Endothelial cell of umbilical vein (primary cell): ENCODE data around the gene HTRA1. TPM values are rescaled to one million over a fixed set of nuclear protein-coding genes. Genes with fewer than 3 reads are reported as not detected.

ENCODE experiments used
- BruUV-seq: library from RNA; stranded (reverse); fragments of 400-500 nt; replicated peaks from 2 replicates; lab custom pipeline; 2021; lab: Mats Ljungman, UMichigan
- CTCF ChIA-PET: fragments of 300-600, 350-600 bp; sonication (Branson Sonifier 250); formaldehyde crosslinking; loops from one replicate; lab custom pipeline; 2021; ENCODE audit warnings: antibody characterized with exemption, inconsistent platforms; lab: Charles Lee
- POLR2A ChIA-PET: fragments of 300-600, 350-600 bp; sonication (Branson Sonifier 250); formaldehyde crosslinking; loops from one replicate; lab custom pipeline; 2021; ENCODE audit warnings: antibody characterized with exemption, inconsistent platforms; lab: Charles Lee
- DNase-seq: peaks from one replicate; pipeline ENCODE4 v3.0.0-alpha.2; 2011; ENCODE audit warnings: low read depth, low spot score
- FAIRE-seq: peaks from 2 replicates; lab custom pipeline; 2011; peaks lifted over from hg19 to GRCh38; lab: Jason Lieb, UNC
- H2AFZ ChIP-seq: 2 replicates; pipeline ENCODE4 v1.6.0; 2012; ENCODE audit warnings: low read depth, low read length, control low read depth, inconsistent platforms
- H3K27ac ChIP-seq: 2 replicates; pipeline ENCODE4 v1.5.1; 2011; ENCODE audit warnings: low read depth, mild to moderate bottlenecking, control low read depth, low read length, moderate library complexity; ENCODE audit not compliant: insufficient read depth
- H3K27me3 ChIP-seq, 2 experiments: 2 replicates each; pipeline versions ENCODE4 v1.6.0 to v1.6.1; 2011; ENCODE audit warnings: low read length in 2 of 2, mixed read lengths in 1 of 2; ENCODE audit not compliant: control insufficient read depth in 2 of 2, insufficient read depth in 2 of 2
- H3K36me3 ChIP-seq, 2 experiments: 2 replicates in 1 of 2; 3 replicates in 1 of 2; pipeline ENCODE4 v1.5.1; 2011; ENCODE audit warnings: low read length in 2 of 2, mild to moderate bottlenecking in 1 of 2, moderate library complexity in 1 of 2; ENCODE audit not compliant: control insufficient read depth in 2 of 2, insufficient read depth in 2 of 2; ENCODE audit errors: extremely low read depth in 1 of 2
- H3K4me1 ChIP-seq: 3 replicates; pipeline ENCODE4 v1.5.1; 2011; ENCODE audit warnings: mild to moderate bottlenecking, low read length; ENCODE audit not compliant: control insufficient read depth, insufficient read depth; ENCODE audit errors: extremely low read depth
- H3K4me2 ChIP-seq: 2 replicates; pipeline ENCODE4 v1.6.1; 2011; ENCODE audit warnings: low read length, control low read depth, mixed read lengths; ENCODE audit not compliant: insufficient read depth
- H3K4me3 ChIP-seq, 3 experiments: fragments of 200-600 bp in 1 of 3; sonication (generic), shearing (Covaris generic) in 1 of 3; replicated peaks in 1 of 3; 2 replicates each; pipeline ENCODE4 v1.5.1; 2011 to 2016; ENCODE audit warnings: control low read depth in 3 of 3, low read length in 3 of 3, mild to moderate bottlenecking in 2 of 3, inconsistent platforms in 1 of 3, low read depth in 1 of 3, moderate library complexity in 1 of 3; ENCODE audit not compliant: insufficient read depth in 1 of 3
- H3K79me2 ChIP-seq: 2 replicates; pipeline ENCODE4 v1.6.0; 2012; ENCODE audit warnings: low read length, inconsistent platforms; ENCODE audit not compliant: control insufficient read depth, insufficient read depth
- H3K9ac ChIP-seq: replicated peaks from 2 replicates; pipeline ENCODE3; 2011; ENCODE audit warnings: low read length, control low read depth; ENCODE audit not compliant: insufficient read depth; ENCODE audit errors: extremely low read depth
- H3K9me1 ChIP-seq: replicated peaks from 3 replicates; pipeline ENCODE4 v1.6.0; 2011; ENCODE audit warnings: mild to moderate bottlenecking, low read length; ENCODE audit not compliant: control insufficient read depth, insufficient read depth; ENCODE audit errors: extremely low read depth
- H3K9me3 ChIP-seq: replicated peaks from 2 replicates; pipeline ENCODE4 v1.5.1; 2012; ENCODE audit warnings: low read length, inconsistent platforms; ENCODE audit not compliant: control insufficient read depth, insufficient read depth
- H4K20me1 ChIP-seq: replicated peaks from 2 replicates; pipeline ENCODE3; 2011; ENCODE audit warnings: mild to moderate bottlenecking, low read length; ENCODE audit not compliant: control insufficient read depth, insufficient read depth; ENCODE audit errors: extremely low read depth
- FOS ChIP-seq: IDR thresholded peaks from 2 replicates; pipeline ENCODE4 v1.6.1; 2011; ENCODE audit warnings: mild to moderate bottlenecking, low read length, moderate library complexity, borderline replicate concordance; ENCODE audit not compliant: insufficient read depth
- JUN ChIP-seq: IDR thresholded peaks from 2 replicates; pipeline ENCODE4 v1.6.1; 2011; ENCODE audit warnings: borderline replicate concordance, low read depth; ENCODE audit not compliant: insufficient read length, insufficient read depth
- MAX ChIP-seq: IDR thresholded peaks from 2 replicates; pipeline ENCODE4 v1.6.1; 2011; ENCODE audit not compliant: insufficient read depth, insufficient read length
- MYC ChIP-seq: IDR thresholded peaks from one replicate; pipeline ENCODE4 v1.6.1; 2011; ENCODE audit warnings: mild to moderate bottlenecking, low read depth, low read length
- POLR2A ChIP-seq: IDR thresholded peaks from 2 replicates; pipeline ENCODE4 v1.6.1; 2012; ENCODE audit warnings: low read depth, mild to moderate bottlenecking, control low read depth, low read length
- POLR2AphosphoS5 ChIP-seq: IDR thresholded peaks from 2 replicates; pipeline ENCODE4 v1.6.1; 2012; ENCODE audit warnings: low read depth, mild to moderate bottlenecking, control low read depth, low read length, moderate library complexity; ENCODE audit not compliant: insufficient read depth
- dilution Hi-C: fragments of 300-500 bp; cut with MboI; formaldehyde crosslinking; loops from one replicate; pipeline ENCODE4 v1.15.0; 2019; ENCODE audit warnings: low sequenced_read_pairs; ENCODE audit not compliant: extremely low pct_ligation_motif_present
- intact Hi-C: fragments of 100-400 bp; cut with micrococcal nuclease; formaldehyde crosslinking; loops from one replicate; pipeline ENCODE4 v1.10.0; 2022
- polyA plus RNA-seq, 4 experiments: library from polyadenylated mRNA; depleted of rRNA in 3 of 4; stranded (reverse) in 3 of 4; unstranded in 1 of 4; fragments of >200 nt; gene quantifications; 2 replicates each; pipeline versions ENCODE4 v1.2.1 to v1.2.3, GENCODE V29; 2011 to 2012; ENCODE audit warnings: missing spikeins in 1 of 4
- total RNA-seq: library from RNA; stranded (reverse); gene quantifications from 2 replicates; pipeline ENCODE4 v1.2.3, GENCODE V29; 2021

HTRA1 gene
- total and polyA plus RNA-seq, 2 donors (not counting 3 experiments of a cell fraction or from before 2014, with no cell fraction given) = 192 to 270 TPM

- H3K9me1 ChIP-seq = no peaks in the 10 kb centered on the region
- intact Hi-C loops (loop anchor here (1.0 to 2.0 kb wide), 4 partner anchors 9 to 41 kb away; no protein-coding TSS in a partner anchor), dilution Hi-C loops (no loop called here)
- H3K9me3 ChIP-seq = no peaks in the 10 kb centered on the region
- no peaks in the 10 kb centered on the region for H3K79me2 ChIP-seq
- FAIRE-seq = peak; percentile 97
- H4K20me1 ChIP-seq = no peaks in the 10 kb centered on the region
- no peaks in the 10 kb centered on the region for H3K27me3 ChIP-seq
- no peak overlapping the region for H3K4me3 ChIP-seq
- CTCF ChIA-PET = interaction anchor here (0.6 to 4.3 kb wide), 15 partner anchors 10 to 225 kb away, joined by 3 to 37 read pairs (median 4); no protein-coding TSS in a partner anchor
- POLR2A ChIA-PET = interaction anchor here (1.0 kb wide), 1 partner anchor 30 kb away, joined by 3 read pairs; no protein-coding TSS in a partner anchor
- peak; percentile 94 for DNase-seq
- H3K9ac ChIP-seq = no peak overlapping the region
- no peak for TF ChIP-seq MYC
- TF ChIP-seq POLR2AphosphoS5 = peak; percentile 73
- TF ChIP-seq MAX = peak; percentile 42
- peak; percentile 11 for TF ChIP-seq JUN
- no TSS peak for BruUV-seq
- H2AFZ ChIP-seq = no peak overlapping the region
- H3K4me2 ChIP-seq = no peak overlapping the region
- peaks cover 0 to 13% of the 10 kb centered on the region in 2 experiments for H3K36me3 ChIP-seq
- peaks cover 9% of the 10 kb centered on the region for H3K4me1 ChIP-seq
- peak overlapping the region; percentile 11 for H3K27ac ChIP-seq
Observed at GRCh38 chr10:122504610-122504950, 43.2 kb downstream of the HTRA1 start.

GRCh38 chr10:122505011-122505410 lies 43.7 kb downstream of the HTRA1 start:
- H4K20me1 ChIP-seq = no peaks in the 10 kb centered on the region
- FAIRE-seq (no peak), DNase-seq (no peak)
- no peak overlapping the region for H3K4me2 ChIP-seq
- H3K9ac ChIP-seq = no peak overlapping the region
- no peak overlapping the region for H3K4me3 ChIP-seq
- H3K36me3 ChIP-seq = peaks cover 0 to 15% of the 10 kb centered on the region in 2 experiments
- BruUV-seq = no TSS peak
- TF ChIP-seq FOS (no peak), JUN (no peak), MAX (no peak), POLR2A (no peak)
- no peak overlapping the region for H2AFZ ChIP-seq
- peaks cover 9% of the 10 kb centered on the region for H3K4me1 ChIP-seq
- intact Hi-C loops (loop anchor here (2.0 kb wide), 1 partner anchor 26 kb away; no protein-coding TSS in a partner anchor), dilution Hi-C loops (no loop called here)
- no peaks in the 10 kb centered on the region for H3K9me3 ChIP-seq
- POLR2A ChIA-PET = interaction anchor here (1.0 kb wide), 1 partner anchor 31 kb away, joined by 3 read pairs; no protein-coding TSS in a partner anchor
- CTCF ChIA-PET = interaction anchor here (0.5 to 4.3 kb wide), 16 partner anchors 10 to 225 kb away, joined by 3 to 37 read pairs (median 4); no protein-coding TSS in a partner anchor
- no peaks in the 10 kb centered on the region for H3K9me1 ChIP-seq
- H3K79me2 ChIP-seq = no peaks in the 10 kb centered on the region
- H3K27ac ChIP-seq = no peak overlapping the region
- no peaks in the 10 kb centered on the region for H3K27me3 ChIP-seq
